ENCODE results near the gene PPP1R16B. TPM values are rescaled to one million over a fixed set of nuclear protein-coding genes. Genes with fewer than 3 reads are reported as not detected.

Gene PPP1R16B
- total RNA-seq, 4 donors from 2014 or later = 1.8 to 11.1 (median 7.0) TPM

- Histone ChIP-seq H3K27ac (no peak overlapping the region), H3K9me3 (no peaks in the 10 kb centered on the region), H3K4me1 (no peaks in the 10 kb centered on the region), H3K27me3 (no peaks in the 10 kb centered on the region), H3K4me3 (no peak overlapping the region), H3K36me3 (peaks cover 0 to 66% (median 13%) of the 10 kb centered on the region in 4 donors)
- TF ChIP-seq EP300 (IDR thresholded peaks at IDR 0.05; ENCODE audit: low read depth) (no peak), POLR2AphosphoS5 (IDR thresholded peaks at IDR 0.05) (no peak)
- intact Hi-C loops (cut with DNase I; ENCODE audit: low total_unique reads) = no loop called here
- in situ Hi-C loops (cut with MboI; ENCODE audit: low pct_ligation_motif_present in 1 of 4, low pct_unique_long_range_greater_than_20kb in 1 of 4, low sequenced_read_pairs in 3 of 4) = no loop called here
- WGBS, 2 donors (ENCODE audit: low coverage in 1 of 2) = 73% methylated on average over 1 of the region's 1 CpG; no CpG with 5 or more reads in 1 of the 2 donors
- no peak for DNase-seq
Observed at GRCh38 chr20:38763616-38764015, 41.9 kb upstream of the PPP1R16B start.

GRCh38 chr20:38764567-38765318 lies 40.8 kb upstream of the PPP1R16B start:
- no peaks in the 10 kb centered on the region for H3K27me3 ChIP-seq
- 65 to 81% methylated on average over 8 to 11 of the region's 11 CpGs for WGBS, 2 donors (ENCODE audit: low coverage in 1 of 2)
- TF ChIP-seq POLR2A (IDR thresholded peaks at IDR 0.05) (no peak), CTCF (IDR thresholded peaks at IDR 0.05) (no peak), EP300 (IDR thresholded peaks at IDR 0.05; ENCODE audit: low read depth) (no peak), POLR2AphosphoS5 (IDR thresholded peaks at IDR 0.05) (no peak)
- H3K27ac ChIP-seq = no peak overlapping the region
- H3K36me3 ChIP-seq = peaks cover 0 to 55% (median 11%) of the 10 kb centered on the region in 4 donors
- H3K4me3 ChIP-seq = no peak overlapping the region
- in situ Hi-C loops (cut with MboI; ENCODE audit: low pct_ligation_motif_present in 1 of 4, low pct_unique_long_range_greater_than_20kb in 1 of 4, low sequenced_read_pairs in 3 of 4) (no loop called here), intact Hi-C loops (cut with DNase I; ENCODE audit: low total_unique reads) (no loop called here)
- H3K4me1 ChIP-seq = no peaks in the 10 kb centered on the region
- DNase-seq = no peak
- H3K9me3 ChIP-seq = no peaks in the 10 kb centered on the region

- WGBS, 2 donors (ENCODE audit: low coverage in 1 of 2) = 81 to 84% methylated on average over 3 to 4 of the region's 4 CpGs
- Histone ChIP-seq H3K27ac (no peak overlapping the region), H3K27me3 (no peaks in the 10 kb centered on the region), H3K4me1 (no peaks in the 10 kb centered on the region), H3K36me3 (peaks cover 0 to 58% (median 11%) of the 10 kb centered on the region in 4 donors), H3K9me3 (no peaks in the 10 kb centered on the region), H3K4me3 (no peak overlapping the region)
- TF ChIP-seq POLR2AphosphoS5 (IDR thresholded peaks at IDR 0.05) (no peak), POLR2A (IDR thresholded peaks at IDR 0.05) (no peak), CTCF (IDR thresholded peaks at IDR 0.05) (no peak), EP300 (IDR thresholded peaks at IDR 0.05; ENCODE audit: low read depth) (no peak)
- in situ Hi-C loops (cut with MboI; ENCODE audit: low pct_ligation_motif_present in 1 of 4, low pct_unique_long_range_greater_than_20kb in 1 of 4, low sequenced_read_pairs in 3 of 4) (no loop called here), intact Hi-C loops (cut with DNase I; ENCODE audit: low total_unique reads) (no loop called here)
- no peak for DNase-seq
Observed at GRCh38 chr20:38766071-38766470, 39.4 kb upstream of the PPP1R16B start.

- no peak overlapping the region for H3K4me3 ChIP-seq
- no peaks in the 10 kb centered on the region for H3K4me1 ChIP-seq
- DNase-seq = no peak
- H3K27me3 ChIP-seq = no peaks in the 10 kb centered on the region
- in situ Hi-C loops (cut with MboI; ENCODE audit: low pct_ligation_motif_present in 1 of 4, low pct_unique_long_range_greater_than_20kb in 1 of 4, low sequenced_read_pairs in 3 of 4) = no loop called here
- intact Hi-C loops (cut with DNase I; ENCODE audit: low total_unique reads) = no loop called here
- 87 to 89% methylated on average over 13 of the region's 13 CpGs for WGBS, 2 donors (ENCODE audit: low coverage in 1 of 2)
- H3K36me3 ChIP-seq = peaks cover 0 to 60% (median 19%) of the 10 kb centered on the region in 4 donors
- H3K27ac ChIP-seq = no peak overlapping the region
- no peaks in the 10 kb centered on the region for H3K9me3 ChIP-seq
- TF ChIP-seq POLR2AphosphoS5 (IDR thresholded peaks at IDR 0.05) (no peak), POLR2A (IDR thresholded peaks at IDR 0.05) (no peak), CTCF (IDR thresholded peaks at IDR 0.05) (no peak), EP300 (IDR thresholded peaks at IDR 0.05; ENCODE audit: low read depth) (no peak)
Observed at GRCh38 chr20:38769376-38770295, 35.9 kb upstream of the PPP1R16B start.

All from transverse colon (tissue), 4 donors.